PC-9 (cell line): ENCODE results near the gene TMEM179. TPM values are rescaled to one million over a fixed set of nuclear protein-coding genes. Genes with fewer than 3 reads are reported as not detected.

Experiments
- BruUV-seq: library from RNA; stranded (reverse); fragments of 400-500 nt; replicated peaks from 2 replicates; lab custom pipeline; 2021; lab: Mats Ljungman, UMichigan
- CTCF ChIA-PET: fragments of 300-600 bp; sonication (Branson Sonifier 250); formaldehyde crosslinking; loops from one replicate; lab custom pipeline; 2022; ENCODE audit warnings: antibody characterized with exemption; lab: Charles Lee
- POLR2A ChIA-PET: fragments of 300-600 bp; sonication (Branson Sonifier 250); formaldehyde crosslinking; loops from one replicate; lab custom pipeline; 2022; ENCODE audit warnings: antibody characterized with exemption; ENCODE audit not compliant: unreplicated experiment; lab: Charles Lee
- DNase-seq, 2 experiments: peaks; one replicate each; pipeline versions ENCODE4 v3.0.0 to v3.0.0-alpha.2; 2015 to 2022; ENCODE audit warnings: mixed read lengths in 1 of 2
- H2AFZ ChIP-seq: fragments of 200-600 bp; sonication (generic); 2 replicates; pipeline ENCODE4 v1.8.1; 2017; ENCODE audit warnings: antibody characterized with exemption
- H3F3A ChIP-seq: fragments of 200-600 bp; sonication (generic); 2 replicates; pipeline ENCODE4 v1.8.1; 2017; ENCODE audit warnings: antibody characterized with exemption, mild to moderate bottlenecking, low read depth; ENCODE audit not compliant: insufficient read depth
- H3K27ac ChIP-seq: fragments of 200-600 bp; sonication (generic); 2 replicates; pipeline ENCODE4 v1.6.1; 2016; ENCODE audit warnings: mixed run types
- H3K27me3 ChIP-seq: fragments of 200-600 bp; sonication (generic); 2 replicates; pipeline ENCODE4 v1.6.1; 2016; ENCODE audit warnings: low read depth, mixed run types; ENCODE audit not compliant: insufficient read depth
- H3K36me3 ChIP-seq: fragments of 200-600 bp; sonication (generic); 2 replicates; pipeline ENCODE4 v1.6.1; 2016; ENCODE audit warnings: low read depth, mixed run types
- H3K4me1 ChIP-seq: fragments of 200-600 bp; sonication (generic); replicated peaks from 2 replicates; pipeline ENCODE4 v1.6.1; 2016; ENCODE audit warnings: mixed run types; ENCODE audit not compliant: insufficient read depth
- H3K4me2 ChIP-seq: fragments of 200-600 bp; sonication (generic); 2 replicates; pipeline ENCODE4 v1.6.1; 2017; ENCODE audit warnings: mixed run types
- H3K4me3 ChIP-seq: fragments of 200-600 bp; sonication (generic); 2 replicates; pipeline ENCODE4 v1.6.1; 2016; ENCODE audit warnings: mixed run types
- H3K79me2 ChIP-seq: fragments of 200-600 bp; sonication (generic); 2 replicates; pipeline ENCODE4 v1.6.1; 2017; ENCODE audit warnings: low read depth, mixed run types
- H3K9me2 ChIP-seq: fragments of 200-600 bp; sonication (generic); 2 replicates; pipeline ENCODE4 v1.8.1; 2017; ENCODE audit warnings: mild to moderate bottlenecking; ENCODE audit not compliant: insufficient read depth
- H3K9me3 ChIP-seq: fragments of 200-600 bp; sonication (generic); 2 replicates; pipeline ENCODE4 v1.8.1; 2016; ENCODE audit warnings: low read depth; ENCODE audit not compliant: insufficient read depth
- H4K20me1 ChIP-seq: fragments of 200-600 bp; sonication (generic); 2 replicates; pipeline ENCODE4 v1.8.1; 2017; ENCODE audit not compliant: insufficient read depth
- EZH2 ChIP-seq: fragments of 200-600 bp; sonication (generic); IDR thresholded peaks from 2 replicates; pipeline ENCODE4 v1.8.0; 2017; ENCODE audit warnings: antibody characterized with exemption, low read depth
- intact Hi-C: fragments of 100-400 bp; cut with micrococcal nuclease; formaldehyde crosslinking; loops from one replicate; pipeline ENCODE4 v1.10.0; 2022; ENCODE audit not compliant: unreplicated experiment
- total RNA-seq: library from RNA; stranded (reverse); gene quantifications from 2 replicates; pipeline ENCODE4 v1.2.3, GENCODE V29; 2021
- TF ChIP-seq, protein P1 (sequence below): fragments of 200-600 bp; sonication (generic); conservative IDR thresholded peaks from 2 replicates; pipeline ENCODE4 v1.6.1; 2017; ENCODE audit warnings: mixed run types, antibody characterized with exemption, mild to moderate bottlenecking, moderate library complexity

TMEM179 gene
- total RNA-seq, 1 experiment from 2014 or later = not detected

DNA sequence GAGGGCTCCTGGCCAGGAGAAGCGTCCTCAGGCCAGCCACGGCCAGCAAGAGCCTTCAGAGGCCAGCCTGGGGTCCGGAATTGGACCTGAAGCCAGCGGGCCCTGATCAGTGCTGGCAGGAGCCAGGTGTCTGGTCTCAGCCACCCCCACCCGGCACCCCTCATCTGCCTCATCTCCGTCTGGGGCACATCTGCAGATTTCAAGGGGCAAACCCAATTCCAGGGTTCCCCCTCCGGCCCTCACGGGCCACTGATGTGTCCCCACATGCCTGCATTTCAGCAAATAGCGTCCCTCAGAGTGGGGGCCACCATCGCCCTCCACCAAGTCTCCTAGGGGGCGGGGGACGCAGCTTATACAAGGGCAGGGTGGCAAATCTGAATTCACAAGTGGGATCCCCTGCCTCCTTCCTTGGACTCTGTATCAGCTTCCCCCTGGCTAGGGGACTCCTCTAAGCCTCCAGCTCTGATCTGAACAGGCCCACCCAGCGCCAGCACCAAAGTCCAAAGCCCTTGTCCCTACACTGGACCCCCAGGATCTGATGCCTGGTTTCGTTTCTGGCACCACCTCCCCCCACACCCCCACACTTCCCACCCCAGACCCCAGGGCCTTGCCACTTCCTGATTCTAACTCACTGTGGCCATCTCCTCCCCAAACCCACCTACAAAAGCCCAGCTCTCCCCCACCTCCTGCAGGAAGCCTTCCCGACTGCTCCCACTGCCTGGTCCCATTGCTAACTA, 10.1 kb downstream of the TMEM179 start:
- H3K4me3 ChIP-seq = no peak overlapping the region
- BruUV-seq = no TSS peak
- no peaks in the 10 kb centered on the region for H3K9me3 ChIP-seq
- H3K27me3 ChIP-seq = peaks cover 98% of the 10 kb centered on the region
- no peaks in the 10 kb centered on the region; the same call in 1 of the 2 replicates for H4K20me1 ChIP-seq
- H3K79me2 ChIP-seq = no peaks in the 10 kb centered on the region
- H3F3A ChIP-seq = no peaks in the 10 kb centered on the region
- H3K9me2 ChIP-seq = no peaks in the 10 kb centered on the region
- no peak for DNase-seq
- no peaks in the 10 kb centered on the region for H3K36me3 ChIP-seq
- CTCF ChIA-PET = no interaction called here
- no peak overlapping the region for H2AFZ ChIP-seq
- TF ChIP-seq EZH2 = no peak
- POLR2A ChIA-PET = no interaction called here
- H3K4me1 ChIP-seq = no peaks in the 10 kb centered on the region
- intact Hi-C loops = no loop called here
- H3K27ac ChIP-seq = no peak overlapping the region
- no peak overlapping the region for H3K4me2 ChIP-seq

DNA sequence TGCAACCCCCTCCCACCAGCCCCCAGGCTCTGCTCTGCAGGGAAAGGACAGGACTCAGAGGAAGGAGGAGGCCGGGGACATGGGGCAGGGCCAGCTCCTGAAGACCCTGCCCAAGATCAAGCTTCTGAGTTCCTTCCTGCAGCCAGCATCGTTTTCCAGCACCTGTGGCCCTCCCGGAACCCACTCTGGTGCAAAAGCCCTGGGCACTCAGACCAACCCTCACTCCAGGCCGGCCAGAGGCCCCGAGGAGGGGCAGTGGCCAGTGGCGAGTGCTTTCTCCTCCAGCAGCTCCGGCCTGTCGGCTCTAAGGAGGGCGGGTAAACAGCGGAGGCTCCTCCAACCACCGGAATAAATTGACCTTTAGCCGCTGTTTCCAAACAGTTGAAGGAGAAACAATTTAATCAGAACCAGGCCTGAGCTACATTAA, 10.8 kb downstream of the TMEM179 start:
- H3F3A ChIP-seq = no peaks in the 10 kb centered on the region
- H4K20me1 ChIP-seq = no peaks in the 10 kb centered on the region; the same call in 1 of the 2 replicates
- TF ChIP-seq, protein P1, sequence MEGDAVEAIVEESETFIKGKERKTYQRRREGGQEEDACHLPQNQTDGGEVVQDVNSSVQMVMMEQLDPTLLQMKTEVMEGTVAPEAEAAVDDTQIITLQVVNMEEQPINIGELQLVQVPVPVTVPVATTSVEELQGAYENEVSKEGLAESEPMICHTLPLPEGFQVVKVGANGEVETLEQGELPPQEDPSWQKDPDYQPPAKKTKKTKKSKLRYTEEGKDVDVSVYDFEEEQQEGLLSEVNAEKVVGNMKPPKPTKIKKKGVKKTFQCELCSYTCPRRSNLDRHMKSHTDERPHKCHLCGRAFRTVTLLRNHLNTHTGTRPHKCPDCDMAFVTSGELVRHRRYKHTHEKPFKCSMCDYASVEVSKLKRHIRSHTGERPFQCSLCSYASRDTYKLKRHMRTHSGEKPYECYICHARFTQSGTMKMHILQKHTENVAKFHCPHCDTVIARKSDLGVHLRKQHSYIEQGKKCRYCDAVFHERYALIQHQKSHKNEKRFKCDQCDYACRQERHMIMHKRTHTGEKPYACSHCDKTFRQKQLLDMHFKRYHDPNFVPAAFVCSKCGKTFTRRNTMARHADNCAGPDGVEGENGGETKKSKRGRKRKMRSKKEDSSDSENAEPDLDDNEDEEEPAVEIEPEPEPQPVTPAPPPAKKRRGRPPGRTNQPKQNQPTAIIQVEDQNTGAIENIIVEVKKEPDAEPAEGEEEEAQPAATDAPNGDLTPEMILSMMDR = no peak
- TF ChIP-seq EZH2 = no peak; the same call in 1 of the 2 replicates
- ChIA-PET POLR2A (no interaction called here), CTCF (no interaction called here)
- no peaks in the 10 kb centered on the region for H3K79me2 ChIP-seq
- H3K27ac ChIP-seq = no peak overlapping the region
- intact Hi-C loops = no loop called here
- no peaks in the 10 kb centered on the region for H3K36me3 ChIP-seq
- no peaks in the 10 kb centered on the region for H3K9me2 ChIP-seq
- H3K4me2 ChIP-seq = no peak overlapping the region
- no TSS peak for BruUV-seq
- DNase-seq = no peak
- H3K27me3 ChIP-seq = peaks cover 100% of the 10 kb centered on the region
- H3K4me3 ChIP-seq = no peak overlapping the region
- no peaks in the 10 kb centered on the region for H3K4me1 ChIP-seq
- no peak overlapping the region for H2AFZ ChIP-seq
- no peaks in the 10 kb centered on the region for H3K9me3 ChIP-seq

GRCh38 chr14:104593241-104593701, 11.3 kb downstream of the TMEM179 start:
- H4K20me1 ChIP-seq = no peaks in the 10 kb centered on the region; the same call in 1 of the 2 replicates
- no peaks in the 10 kb centered on the region for H3K4me1 ChIP-seq
- intact Hi-C loops = no loop called here
- H3K27ac ChIP-seq = no peak overlapping the region
- peaks cover 100% of the 10 kb centered on the region for H3K27me3 ChIP-seq
- POLR2A ChIA-PET = no interaction called here
- CTCF ChIA-PET = no interaction called here
- no peaks in the 10 kb centered on the region for H3K79me2 ChIP-seq
- DNase-seq = no peak
- H3K9me3 ChIP-seq = no peaks in the 10 kb centered on the region
- no peaks in the 10 kb centered on the region for H3K36me3 ChIP-seq
- H3K4me3 ChIP-seq = no peak overlapping the region
- H3F3A ChIP-seq = no peaks in the 10 kb centered on the region
- no peaks in the 10 kb centered on the region for H3K9me2 ChIP-seq
- no peak for TF ChIP-seq EZH2
- TF ChIP-seq, protein P1 = no peak; the same call in 1 of the 2 replicates
- no peak overlapping the region for H2AFZ ChIP-seq
- no TSS peak for BruUV-seq
- H3K4me2 ChIP-seq = no peak overlapping the region
